ENCODE data around the gene RSPH6A. TPM values are rescaled to one million over a fixed set of nuclear protein-coding genes. Genes with fewer than 3 reads are reported as not detected.

The RSPH6A gene
- polyA plus RNA-seq, 1 donor from 2014 or later: not detected

DNA sequence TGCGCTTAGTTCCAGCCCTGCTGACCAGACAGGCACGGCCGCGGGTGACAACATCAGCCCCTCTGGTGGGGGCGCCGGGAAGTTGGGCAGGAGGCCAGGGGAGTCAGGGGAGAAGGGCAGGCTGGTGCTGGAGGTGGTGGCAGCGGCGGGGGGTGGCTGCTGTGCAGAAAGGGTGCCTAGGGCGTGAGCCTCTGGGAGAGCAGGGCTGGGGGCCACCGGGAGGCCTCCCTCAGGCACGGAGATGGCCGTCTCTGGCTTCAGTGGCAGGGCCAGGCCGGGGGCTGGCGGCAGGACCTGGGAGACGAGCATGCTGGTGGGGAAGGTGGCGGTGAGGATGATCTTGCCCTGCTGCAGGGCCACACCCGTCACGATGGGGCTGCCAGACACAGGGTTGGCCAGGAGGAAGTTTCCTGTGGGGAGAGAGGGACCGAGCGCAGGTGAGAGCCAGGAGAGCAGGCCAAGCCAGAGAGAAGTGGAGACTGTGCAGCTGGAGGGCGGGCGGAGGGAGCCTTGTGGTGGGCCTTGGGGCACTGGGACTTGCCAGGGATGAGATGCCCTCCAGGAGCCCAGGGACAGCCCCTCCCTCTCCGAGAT lies 49.3 kb downstream of the RSPH6A start:
- Histone ChIP-seq H3K27ac (ENCODE audit: low read length) (no peak overlapping the region), H3K27me3 (ENCODE audit: insufficient read depth, low read depth, low read length) (peaks cover 22% of the 10 kb centered on the region)

More for the DNA sequence above, 49.3 kb downstream of the RSPH6A start:
- no peaks in the 10 kb centered on the region for H3K9me2 ChIP-seq (ENCODE audit: insufficient read depth, low read length)
- no peak overlapping the region for H3K4me3 ChIP-seq (ENCODE audit: low read length)
- H3K79me2 ChIP-seq (replicated peaks; ENCODE audit: insufficient read depth, low read length): no peaks in the 10 kb centered on the region
- no peak overlapping the region for H3K4me2 ChIP-seq (ENCODE audit: low read length)
- no peaks in the 10 kb centered on the region for H3F3A ChIP-seq (ENCODE audit: insufficient read depth, low read length, poor library complexity, severe bottlenecking)
- H3K9me3 ChIP-seq (ENCODE audit: low read length): no peaks in the 10 kb centered on the region
- no peaks in the 10 kb centered on the region for H4K20me1 ChIP-seq (ENCODE audit: insufficient read depth)
- no peak overlapping the region for H3K9ac ChIP-seq (ENCODE audit: low read length)
- no peaks in the 10 kb centered on the region for H3K36me3 ChIP-seq (ENCODE audit: insufficient read depth, low read length)
- H2AFZ ChIP-seq (ENCODE audit: low read depth, low read length): no peak overlapping the region
- TF ChIP-seq POLR2AphosphoS5 (IDR thresholded peaks at IDR 0.05) (no peak), TAF1 (IDR thresholded peaks at IDR 0.05; ENCODE audit: low read depth) (no peak), EZH2 (IDR thresholded peaks at IDR 0.05; ENCODE audit: borderline replicate concordance, insufficient read depth, low read length, poor library complexity, severe bottlenecking) (no peak), EP300 (conservative IDR thresholded peaks at IDR 0.05; ENCODE audit: poor library complexity, severe bottlenecking) (no peak), SMC3 (conservative IDR thresholded peaks at IDR 0.05; ENCODE audit: poor library complexity) (no peak), REST (IDR thresholded peaks at IDR 0.05; ENCODE audit: borderline replicate concordance) (no peak), MXI1 (conservative IDR thresholded peaks at IDR 0.05; ENCODE audit: poor library complexity, severe bottlenecking) (no peak), RAD21 (conservative IDR thresholded peaks at IDR 0.05) (no peak), CTCF (IDR thresholded peaks at IDR 0.05; ENCODE audit: poor library complexity, severe bottlenecking) (no peak)
